NCI-H1436 (cell line): Measurements from ENCODE around the gene PPME1.
"Not testable (repeated sequence)": the region's sequence is repeated elsewhere in the genome, so short reads cannot be mapped to it uniquely, and the experiment has no call there.

Source experiments
- DNase-seq: peaks from one replicate; lab custom pipeline; 2025; lab: John Stamatoyannopoulos, UW

PPME1 gene

GRCh38 chr11:74170694-74171629 is at the start of gene PPME1, which contains the start of gene C2CD3:
TSS of gene PPME1 (plus strand) at chr11:74171289. CDS start at chr11:74171422, 133 bp downstream.
TSS of gene C2CD3 (minus strand) at chr11:74171002. CDS start at chr11:74170792, 210 bp downstream.
- peak; percentile 98 for DNase-seq

GRCh38 chr11:74121804-74122203 is 49.3 kb upstream of the PPME1 start:
- DNase-seq = no peak

- DNase-seq = no peak
Measured at GRCh38 chr11:74123008-74123448, 48.1 kb upstream of the PPME1 start.

GRCh38 chr11:74129121-74129520 is 42.0 kb upstream of the PPME1 start:
- not testable (repeated sequence) for DNase-seq

GRCh38 chr11:74132833-74133232 is 38.3 kb upstream of the PPME1 start:
- no peak for DNase-seq

GRCh38 chr11:74133436-74133835 is 37.7 kb upstream of the PPME1 start:
- DNase-seq = no peak

GRCh38 chr11:74134661-74135060 is 36.4 kb upstream of the PPME1 start:
- no peak for DNase-seq

- no peak for DNase-seq
Measured at GRCh38 chr11:74135127-74135840, 35.8 kb upstream of the PPME1 start.

- DNase-seq = no peak
Measured at GRCh38 chr11:74138021-74138420, 33.1 kb upstream of the PPME1 start.

- DNase-seq = no peak
Measured at GRCh38 chr11:74138572-74138971, 32.5 kb upstream of the PPME1 start.

GRCh38 chr11:74139151-74139918 is 31.8 kb upstream of the PPME1 start:
- no peak for DNase-seq

- not testable (repeated sequence) for DNase-seq
Measured at GRCh38 chr11:74139919-74140431, 31.1 kb upstream of the PPME1 start.

- DNase-seq = no peak
Measured at GRCh38 chr11:74141241-74141695, 29.8 kb upstream of the PPME1 start.

- no peak for DNase-seq
Measured at GRCh38 chr11:74141908-74142307, 29.2 kb upstream of the PPME1 start.

GRCh38 chr11:74142624-74143023 is 28.5 kb upstream of the PPME1 start:
- no peak for DNase-seq

- DNase-seq = no peak
Measured at GRCh38 chr11:74144592-74144991, 26.5 kb upstream of the PPME1 start.

- DNase-seq = no peak
Measured at GRCh38 chr11:74147199-74147929, 23.7 kb upstream of the PPME1 start.

GRCh38 chr11:74153224-74153623 is 17.9 kb upstream of the PPME1 start:
- no peak for DNase-seq

GRCh38 chr11:74154620-74155281 is 16.3 kb upstream of the PPME1 start:
- no peak for DNase-seq

- DNase-seq = peak; percentile 53
Measured at GRCh38 chr11:74157169-74157568, 13.9 kb upstream of the PPME1 start.
